Type B pancreatic cell (in vitro differentiated cells): ENCODE data around the gene CNTFR. TPM values are rescaled to one million over a fixed set of nuclear protein-coding genes. Genes with fewer than 3 reads are reported as not detected.

ENCODE experiments used
- DNase-seq: peaks from one replicate; pipeline ENCODE4 v3.0.0; 2021; ENCODE audit warnings: mixed read lengths; ENCODE audit not compliant: unreplicated experiment; ENCODE audit errors: extremely low spot score
- H3K27ac Mint-ChIP-seq: 2 replicates; pipeline ENCODE4 v1.8.0; 2021; ENCODE audit warnings: mild to moderate bottlenecking, mixed read lengths
- H3K27me3 Mint-ChIP-seq: 2 replicates; pipeline ENCODE4 v1.8.0; 2021; ENCODE audit warnings: mixed read lengths
- H3K36me3 Mint-ChIP-seq: 2 replicates; pipeline ENCODE4 v1.8.0; 2021; ENCODE audit warnings: mixed read lengths
- H3K4me1 Mint-ChIP-seq: one replicate; pipeline ENCODE4 v1.8.0; 2021; ENCODE audit warnings: mixed read lengths; ENCODE audit not compliant: unreplicated experiment
- H3K4me3 Mint-ChIP-seq: 2 replicates; pipeline ENCODE4 v1.8.0; 2021; ENCODE audit warnings: mild to moderate bottlenecking, mixed read lengths
- H3K9me3 Mint-ChIP-seq: 2 replicates; pipeline ENCODE4 v1.8.0; 2021; ENCODE audit warnings: mixed read lengths
- CTCF ChIP-seq: fragments of 200-600 bp; sonication (generic); conservative IDR thresholded peaks from 2 replicates; pipeline ENCODE4 v1.5.0; 2021; ENCODE audit warnings: antibody characterized with exemption, mild to moderate bottlenecking
- total RNA-seq: library from RNA; stranded (reverse); gene quantifications from 2 replicates; pipeline ENCODE4 v1.2.1, GENCODE V29; 2021; ENCODE audit warnings: low replicate concordance

The CNTFR gene
- total RNA-seq, 1 donor from 2014 or later, result 24.2 TPM

GRCh38 chr9:34606190-34606589 lies 16.7 kb upstream of the CNTFR start:
- H3K27ac Mint-ChIP-seq, result no peak overlapping the region
- H3K9me3 Mint-ChIP-seq, result no peaks in the 10 kb centered on the region
- H3K27me3 Mint-ChIP-seq, result peaks cover 16% of the 10 kb centered on the region
- peaks cover 11% of the 10 kb centered on the region for H3K4me1 Mint-ChIP-seq
- no peak for TF ChIP-seq CTCF
- H3K4me3 Mint-ChIP-seq, result no peak overlapping the region
- H3K36me3 Mint-ChIP-seq, result no peaks in the 10 kb centered on the region
- no peak for DNase-seq

GRCh38 chr9:34603610-34604231 lies 14.2 kb upstream of the CNTFR start:
- Mint-ChIP-seq H3K27ac (no peak overlapping the region), H3K4me3 (no peak overlapping the region), H3K4me1 (peaks cover 4% of the 10 kb centered on the region), H3K9me3 (no peaks in the 10 kb centered on the region), H3K27me3 (peaks cover 21% of the 10 kb centered on the region), H3K36me3 (no peaks in the 10 kb centered on the region)
- peak; percentile 90 for DNase-seq
- peak; percentile 97 for TF ChIP-seq CTCF

GRCh38 chr9:34601937-34602573 lies 12.5 kb upstream of the CNTFR start:
- H3K27ac Mint-ChIP-seq, result no peak overlapping the region
- no peaks in the 10 kb centered on the region for H3K36me3 Mint-ChIP-seq
- H3K9me3 Mint-ChIP-seq, result no peaks in the 10 kb centered on the region
- H3K27me3 Mint-ChIP-seq, result peaks cover 28% of the 10 kb centered on the region
- no peak for DNase-seq
- TF ChIP-seq CTCF, result no peak
- H3K4me1 Mint-ChIP-seq, result peaks cover 10% of the 10 kb centered on the region
- H3K4me3 Mint-ChIP-seq, result no peak overlapping the region

- no peak overlapping the region for H3K27ac Mint-ChIP-seq
- DNase-seq, result no peak
- no peaks in the 10 kb centered on the region for H3K9me3 Mint-ChIP-seq
- no peaks in the 10 kb centered on the region for H3K36me3 Mint-ChIP-seq
- peaks cover 36% of the 10 kb centered on the region for H3K27me3 Mint-ChIP-seq
- peaks cover 10% of the 10 kb centered on the region for H3K4me1 Mint-ChIP-seq
- TF ChIP-seq CTCF, result no peak
- no peak overlapping the region for H3K4me3 Mint-ChIP-seq
These were observed 11.4 kb upstream of the CNTFR start for GRCh38 chr9:34600908-34601307.

GRCh38 chr9:34599546-34599945 lies 10.0 kb upstream of the CNTFR start:
- TF ChIP-seq CTCF, result no peak
- peaks cover 37% of the 10 kb centered on the region for H3K27me3 Mint-ChIP-seq
- no peak for DNase-seq
- no peak overlapping the region for H3K4me3 Mint-ChIP-seq
- H3K9me3 Mint-ChIP-seq, result no peaks in the 10 kb centered on the region
- H3K4me1 Mint-ChIP-seq, result peaks cover 10% of the 10 kb centered on the region
- no peaks in the 10 kb centered on the region for H3K36me3 Mint-ChIP-seq
- H3K27ac Mint-ChIP-seq, result no peak overlapping the region
